ENCODE measurements around the gene ATP2C1.

The ATP2C1 gene

GRCh38 chr3:130935761-130936492, 42.0 kb downstream of the ATP2C1 start:
- Histone ChIP-seq H3K27ac (ENCODE audit: low read length) (no peak overlapping the region), H3K4me1 (ENCODE audit: control insufficient read depth, insufficient read depth, low read length) (no peaks in the 10 kb centered on the region), H3K36me3 (ENCODE audit: control insufficient read depth in 2 of 2, insufficient read depth in 2 of 2, low read length in 2 of 2) (no peaks in the 10 kb centered on the region), H3K9ac (ENCODE audit: low read length in 2 of 2) (no peak overlapping the region), H3K4me3 (ENCODE audit: low read length in 2 of 2) (no peak overlapping the region), H3K27me3 (ENCODE audit: control insufficient read depth in 1 of 2, insufficient read depth in 2 of 2, low read length in 2 of 2) (no peaks in the 10 kb centered on the region), H3K9me3 (ENCODE audit: control insufficient read depth in 2 of 2, low read length in 2 of 2) (no peaks in the 10 kb centered on the region)

- no peak overlapping the region for H3K9ac ChIP-seq (ENCODE audit: low read length in 2 of 2)
- no peaks in the 10 kb centered on the region for H3K4me1 ChIP-seq (ENCODE audit: control insufficient read depth, insufficient read depth, low read length)
- no peaks in the 10 kb centered on the region for H3K9me3 ChIP-seq (ENCODE audit: control insufficient read depth in 2 of 2, low read length in 2 of 2)
- no peak overlapping the region for H3K27ac ChIP-seq (ENCODE audit: low read length)
- H3K27me3 ChIP-seq (ENCODE audit: control insufficient read depth in 1 of 2, insufficient read depth in 2 of 2, low read length in 2 of 2) = no peaks in the 10 kb centered on the region
- H3K36me3 ChIP-seq (ENCODE audit: control insufficient read depth in 2 of 2, insufficient read depth in 2 of 2, low read length in 2 of 2) = peaks cover 9 to 11% of the 10 kb centered on the region in 2 donors
- H3K4me3 ChIP-seq (ENCODE audit: low read length in 2 of 2) = no peak overlapping the region
Measured at GRCh38 chr3:130939753-130940152, 45.9 kb downstream of the ATP2C1 start.

GRCh38 chr3:130941793-130942192, 47.9 kb downstream of the ATP2C1 start:
- Histone ChIP-seq H3K9ac (ENCODE audit: low read length in 2 of 2) (no peak overlapping the region), H3K36me3 (ENCODE audit: control insufficient read depth in 2 of 2, insufficient read depth in 2 of 2, low read length in 2 of 2) (peaks cover 11 to 15% of the 10 kb centered on the region in 2 donors), H3K27ac (ENCODE audit: low read length) (no peak overlapping the region), H3K4me3 (ENCODE audit: low read length in 2 of 2) (no peak overlapping the region), H3K9me3 (ENCODE audit: control insufficient read depth in 2 of 2, low read length in 2 of 2) (no peaks in the 10 kb centered on the region), H3K27me3 (ENCODE audit: control insufficient read depth in 1 of 2, insufficient read depth in 2 of 2, low read length in 2 of 2) (no peaks in the 10 kb centered on the region), H3K4me1 (ENCODE audit: control insufficient read depth, insufficient read depth, low read length) (no peaks in the 10 kb centered on the region)

GRCh38 chr3:130946882-130947281, 53.0 kb downstream of the ATP2C1 start:
- H3K9ac ChIP-seq (ENCODE audit: low read length in 2 of 2) = no peak overlapping the region
- H3K36me3 ChIP-seq (ENCODE audit: control insufficient read depth in 2 of 2, insufficient read depth in 2 of 2, low read length in 2 of 2) = peaks cover 9 to 26% of the 10 kb centered on the region in 2 donors
- no peaks in the 10 kb centered on the region for H3K27me3 ChIP-seq (ENCODE audit: control insufficient read depth in 1 of 2, insufficient read depth in 2 of 2, low read length in 2 of 2)
- H3K4me1 ChIP-seq (ENCODE audit: control insufficient read depth, insufficient read depth, low read length) = no peaks in the 10 kb centered on the region
- no peak overlapping the region for H3K27ac ChIP-seq (ENCODE audit: low read length)
- H3K4me3 ChIP-seq (ENCODE audit: low read length in 2 of 2) = no peak overlapping the region
- H3K9me3 ChIP-seq (ENCODE audit: control insufficient read depth in 2 of 2, low read length in 2 of 2) = no peaks in the 10 kb centered on the region

GRCh38 chr3:130948001-130948773, 54.3 kb downstream of the ATP2C1 start:
- Histone ChIP-seq H3K9me3 (ENCODE audit: control insufficient read depth in 2 of 2, low read length in 2 of 2) (no peaks in the 10 kb centered on the region), H3K9ac (ENCODE audit: low read length in 2 of 2) (no peak overlapping the region), H3K4me1 (ENCODE audit: control insufficient read depth, insufficient read depth, low read length) (no peaks in the 10 kb centered on the region), H3K27ac (ENCODE audit: low read length) (no peak overlapping the region), H3K36me3 (ENCODE audit: control insufficient read depth in 2 of 2, insufficient read depth in 2 of 2, low read length in 2 of 2) (peaks cover 4 to 22% of the 10 kb centered on the region in 2 donors), H3K4me3 (ENCODE audit: low read length in 2 of 2) (no peak overlapping the region), H3K27me3 (ENCODE audit: control insufficient read depth in 1 of 2, insufficient read depth in 2 of 2, low read length in 2 of 2) (no peaks in the 10 kb centered on the region)

- peaks cover 4 to 22% of the 10 kb centered on the region in 2 donors for H3K36me3 ChIP-seq (ENCODE audit: control insufficient read depth in 2 of 2, insufficient read depth in 2 of 2, low read length in 2 of 2)
- no peak overlapping the region for H3K4me3 ChIP-seq (ENCODE audit: low read length in 2 of 2)
- H3K4me1 ChIP-seq (ENCODE audit: control insufficient read depth, insufficient read depth, low read length) = no peaks in the 10 kb centered on the region
- H3K27ac ChIP-seq (ENCODE audit: low read length) = no peak overlapping the region
- no peaks in the 10 kb centered on the region for H3K9me3 ChIP-seq (ENCODE audit: control insufficient read depth in 2 of 2, low read length in 2 of 2)
- no peaks in the 10 kb centered on the region for H3K27me3 ChIP-seq (ENCODE audit: control insufficient read depth in 1 of 2, insufficient read depth in 2 of 2, low read length in 2 of 2)
- H3K9ac ChIP-seq (ENCODE audit: low read length in 2 of 2) = no peak overlapping the region
Measured at GRCh38 chr3:130948929-130949328, 55.0 kb downstream of the ATP2C1 start.

- Histone ChIP-seq H3K27ac (ENCODE audit: low read length) (no peak overlapping the region), H3K9ac (ENCODE audit: low read length in 2 of 2) (no peak overlapping the region), H3K36me3 (ENCODE audit: control insufficient read depth in 2 of 2, insufficient read depth in 2 of 2, low read length in 2 of 2) (peaks cover 2 to 29% of the 10 kb centered on the region in 2 donors), H3K4me1 (ENCODE audit: control insufficient read depth, insufficient read depth, low read length) (no peaks in the 10 kb centered on the region), H3K4me3 (ENCODE audit: low read length in 2 of 2) (no peak overlapping the region), H3K27me3 (ENCODE audit: control insufficient read depth in 1 of 2, insufficient read depth in 2 of 2, low read length in 2 of 2) (no peaks in the 10 kb centered on the region), H3K9me3 (ENCODE audit: control insufficient read depth in 2 of 2, low read length in 2 of 2) (no peaks in the 10 kb centered on the region)
Measured at GRCh38 chr3:130950124-130950523, 56.2 kb downstream of the ATP2C1 start.

- peaks cover 2 to 29% of the 10 kb centered on the region in 2 donors for H3K36me3 ChIP-seq (ENCODE audit: control insufficient read depth in 2 of 2, insufficient read depth in 2 of 2, low read length in 2 of 2)
Measured at GRCh38 chr3:130950641-130951040, 56.8 kb downstream of the ATP2C1 start.

GRCh38 chr3:130955481-130955880, 61.6 kb downstream of the ATP2C1 start:
- no peaks in the 10 kb centered on the region for H3K9me3 ChIP-seq (ENCODE audit: control insufficient read depth in 2 of 2, low read length in 2 of 2)
- H3K27me3 ChIP-seq (ENCODE audit: control insufficient read depth in 1 of 2, insufficient read depth in 2 of 2, low read length in 2 of 2) = no peaks in the 10 kb centered on the region
- H3K36me3 ChIP-seq (ENCODE audit: control insufficient read depth in 2 of 2, insufficient read depth in 2 of 2, low read length in 2 of 2) = peaks cover 6 to 25% of the 10 kb centered on the region in 2 donors
- no peak overlapping the region for H3K27ac ChIP-seq (ENCODE audit: low read length)
- H3K4me1 ChIP-seq (ENCODE audit: control insufficient read depth, insufficient read depth, low read length) = no peaks in the 10 kb centered on the region
- H3K9ac ChIP-seq (ENCODE audit: low read length in 2 of 2) = no peak overlapping the region
- no peak overlapping the region for H3K4me3 ChIP-seq (ENCODE audit: low read length in 2 of 2)

More at GRCh38 chr3:130950641-130951040, 56.8 kb downstream of the ATP2C1 start:
- H3K4me1 ChIP-seq (ENCODE audit: control insufficient read depth, insufficient read depth, low read length) = no peaks in the 10 kb centered on the region
- no peaks in the 10 kb centered on the region for H3K9me3 ChIP-seq (ENCODE audit: control insufficient read depth in 2 of 2, low read length in 2 of 2)
- no peak overlapping the region for H3K9ac ChIP-seq (ENCODE audit: low read length in 2 of 2)
- H3K4me3 ChIP-seq (ENCODE audit: low read length in 2 of 2) = no peak overlapping the region
- H3K27ac ChIP-seq (ENCODE audit: low read length) = no peak overlapping the region
- H3K27me3 ChIP-seq (ENCODE audit: control insufficient read depth in 1 of 2, insufficient read depth in 2 of 2, low read length in 2 of 2) = no peaks in the 10 kb centered on the region

- Histone ChIP-seq H3K27ac (ENCODE audit: low read length) (no peak overlapping the region), H3K9me3 (ENCODE audit: control insufficient read depth in 2 of 2, low read length in 2 of 2) (no peaks in the 10 kb centered on the region), H3K27me3 (ENCODE audit: control insufficient read depth in 1 of 2, insufficient read depth in 2 of 2, low read length in 2 of 2) (no peaks in the 10 kb centered on the region), H3K9ac (ENCODE audit: low read length in 2 of 2) (no peak overlapping the region), H3K4me1 (ENCODE audit: control insufficient read depth, insufficient read depth, low read length) (no peaks in the 10 kb centered on the region), H3K4me3 (ENCODE audit: low read length in 2 of 2) (no peak overlapping the region), H3K36me3 (ENCODE audit: control insufficient read depth in 2 of 2, insufficient read depth in 2 of 2, low read length in 2 of 2) (peaks cover 9 to 25% of the 10 kb centered on the region in 2 donors)
Measured at GRCh38 chr3:130956281-130956680, 62.4 kb downstream of the ATP2C1 start.

GRCh38 chr3:130956721-130957120, 62.8 kb downstream of the ATP2C1 start:
- no peaks in the 10 kb centered on the region for H3K9me3 ChIP-seq (ENCODE audit: control insufficient read depth in 2 of 2, low read length in 2 of 2)
- no peak overlapping the region for H3K9ac ChIP-seq (ENCODE audit: low read length in 2 of 2)
- peaks cover 11 to 26% of the 10 kb centered on the region in 2 donors for H3K36me3 ChIP-seq (ENCODE audit: control insufficient read depth in 2 of 2, insufficient read depth in 2 of 2, low read length in 2 of 2)
- H3K4me1 ChIP-seq (ENCODE audit: control insufficient read depth, insufficient read depth, low read length) = no peaks in the 10 kb centered on the region
- H3K27me3 ChIP-seq (ENCODE audit: control insufficient read depth in 1 of 2, insufficient read depth in 2 of 2, low read length in 2 of 2) = no peaks in the 10 kb centered on the region
- H3K4me3 ChIP-seq (ENCODE audit: low read length in 2 of 2) = no peak overlapping the region
- H3K27ac ChIP-seq (ENCODE audit: low read length) = no peak overlapping the region
